Raji (cell line): ENCODE measurements around the gene SYNC.

Experiments used
- POLR2A ChIP-seq: IDR thresholded peaks from 2 replicates; pipeline ENCODE4 v1.6.1; 2011; ENCODE audit warnings: low read depth, low read length, control low read depth; ENCODE audit not compliant: insufficient read depth

SYNC gene

GRCh38 chr1:32709476-32709875 is 6.9 kb upstream of the SYNC start:
- no peak for TF ChIP-seq POLR2A

- no peak for TF ChIP-seq POLR2A
These were observed 6.5 kb upstream of the SYNC start for GRCh38 chr1:32709075-32709474.

GRCh38 chr1:32706491-32706890 is 3.9 kb upstream of the SYNC start:
- TF ChIP-seq POLR2A = no peak

GRCh38 chr1:32705516-32705915 is 2.9 kb upstream of the SYNC start:
- TF ChIP-seq POLR2A = no peak

GRCh38 chr1:32703479-32704291 is 1.1 kb upstream of the SYNC start:
- TF ChIP-seq POLR2A = no peak

- TF ChIP-seq POLR2A = no peak
These were observed 495 bp downstream of the SYNC start for GRCh38 chr1:32701951-32702598.

- no peak for TF ChIP-seq POLR2A
These were observed 1.1 kb downstream of the SYNC start for GRCh38 chr1:32701421-32701911.

- no peak for TF ChIP-seq POLR2A
These were observed 6.5 kb downstream of the SYNC start for GRCh38 chr1:32696041-32696440.

- no peak for TF ChIP-seq POLR2A
These were observed 7.3 kb downstream of the SYNC start for GRCh38 chr1:32695098-32695904.

- TF ChIP-seq POLR2A = no peak
These were observed 9.0 kb downstream of the SYNC start for GRCh38 chr1:32693455-32694174.

- no peak for TF ChIP-seq POLR2A
These were observed 16.2 kb downstream of the SYNC start for GRCh38 chr1:32686387-32686786.

GRCh38 chr1:32685498-32685897 is 17.1 kb downstream of the SYNC start:
- no peak for TF ChIP-seq POLR2A

GRCh38 chr1:32684167-32684811 is 18.3 kb downstream of the SYNC start:
- TF ChIP-seq POLR2A = no peak

GRCh38 chr1:32683397-32683796 is 19.2 kb downstream of the SYNC start:
- no peak for TF ChIP-seq POLR2A
